Measurements from ENCODE around the gene RPS6KL1. TPM values are rescaled to one million over a fixed set of nuclear protein-coding genes. Genes with fewer than 3 reads are reported as not detected.

RPS6KL1 gene
- total RNA-seq, 1 experiment from 2014 or later = 18.8 TPM

DNA sequence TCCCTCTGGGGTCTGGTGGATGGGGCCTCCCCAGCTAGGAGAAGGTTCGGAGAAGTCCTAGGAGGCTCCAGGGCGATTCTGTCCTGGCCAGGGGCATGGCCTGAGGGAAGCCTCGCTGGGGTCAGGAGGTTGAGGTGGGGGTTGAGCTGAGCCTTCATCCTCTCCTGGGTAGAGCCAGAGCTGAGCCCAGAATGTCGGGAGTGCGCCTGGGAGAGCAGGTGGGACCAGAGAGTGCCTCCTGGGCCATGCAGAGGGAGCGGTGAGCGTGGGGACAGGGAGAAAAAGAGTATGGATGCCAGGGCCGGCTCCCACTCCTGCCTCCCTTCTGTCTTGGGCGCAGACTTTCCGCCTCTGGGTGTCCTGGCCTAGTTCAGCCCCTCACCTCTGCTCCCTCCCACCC is 13.1 kb downstream of the RPS6KL1 start:
- no peak for DNase-seq
- H3K4me3 Mint-ChIP-seq = no peak overlapping the region
- Histone ChIP-seq H2BK15ac (ENCODE audit: low read depth, low read length) (no peak overlapping the region), H3K27me3 (ENCODE audit: insufficient read depth, low read length) (no peaks in the 10 kb centered on the region), H3K27ac (ENCODE audit: insufficient read length, low read depth, low read length) (no peak overlapping the region), H3K9ac (ENCODE audit: extremely low read depth, insufficient read length, low read length) (no peak overlapping the region), H4K20me1 (ENCODE audit: control insufficient read depth, insufficient read depth, insufficient read length) (no peaks in the 10 kb centered on the region), H3K4me2 (ENCODE audit: insufficient read depth, insufficient read length, low read length) (no peak overlapping the region), H2BK120ac (ENCODE audit: low read depth, low read length, poor library complexity, severe bottlenecking) (no peak overlapping the region), H2BK20ac (ENCODE audit: low read depth, low read length, poor library complexity, severe bottlenecking) (no peak overlapping the region), H2AK5ac (ENCODE audit: insufficient read length, low read length) (no peak overlapping the region), H2AFZ (ENCODE audit: low read length) (no peak overlapping the region), H3K9me3 (ENCODE audit: control insufficient read depth, low read depth, low read length) (no peaks in the 10 kb centered on the region), H3K79me2 (ENCODE audit: insufficient read depth, low read length) (no peaks in the 10 kb centered on the region), H4K8ac (replicated peaks; ENCODE audit: insufficient read length, low read depth, low read length) (no peak overlapping the region), H3K23ac (ENCODE audit: insufficient read length, low read depth, low read length) (no peak overlapping the region), H2BK12ac (ENCODE audit: insufficient read length, low read depth, low read length) (no peak overlapping the region), H4K91ac (ENCODE audit: insufficient read length, low read depth, low read length) (no peak overlapping the region), H3K18ac (ENCODE audit: insufficient read length, low read depth, low read length) (no peak overlapping the region), H4K5ac (ENCODE audit: insufficient read length, low read depth, low read length) (no peak overlapping the region), H2BK5ac (ENCODE audit: insufficient read length, low read length) (no peak overlapping the region), H3K23me2 (ENCODE audit: insufficient read length, low read depth, low read length, poor library complexity, severe bottlenecking) (no peaks in the 10 kb centered on the region), H3K79me1 (ENCODE audit: insufficient read depth, low read depth, low read length, poor library complexity, severe bottlenecking) (no peaks in the 10 kb centered on the region), H3K56ac (ENCODE audit: insufficient read length, low read depth, low read length) (no peak overlapping the region), H3K14ac (ENCODE audit: insufficient read depth, low read length) (no peak overlapping the region), H3K4me1 (ENCODE audit: insufficient read depth, low read length) (no peaks in the 10 kb centered on the region), H3T11ph (ENCODE audit: low read length) (no peak overlapping the region), H3K4ac (ENCODE audit: low read depth, low read length) (no peak overlapping the region)
- H3K4me1 Mint-ChIP-seq = peaks cover 0 to 3% of the 10 kb centered on the region in 2 experiments; a peak in 2 of 4 replicates
- no peak overlapping the region; a peak in 1 of 7 replicates for H3K27ac Mint-ChIP-seq
- no CpG with 5 or more reads among the region's 10 CpGs for WGBS (ENCODE audit: extremely low coverage, insufficient read length, low lambda C conversion rate)
- H3K27me3 Mint-ChIP-seq (ENCODE audit: low read depth) = no peaks in the 10 kb centered on the region
- no peaks in the 10 kb centered on the region for H3K9me3 Mint-ChIP-seq
- TF ChIP-seq, protein P1, sequence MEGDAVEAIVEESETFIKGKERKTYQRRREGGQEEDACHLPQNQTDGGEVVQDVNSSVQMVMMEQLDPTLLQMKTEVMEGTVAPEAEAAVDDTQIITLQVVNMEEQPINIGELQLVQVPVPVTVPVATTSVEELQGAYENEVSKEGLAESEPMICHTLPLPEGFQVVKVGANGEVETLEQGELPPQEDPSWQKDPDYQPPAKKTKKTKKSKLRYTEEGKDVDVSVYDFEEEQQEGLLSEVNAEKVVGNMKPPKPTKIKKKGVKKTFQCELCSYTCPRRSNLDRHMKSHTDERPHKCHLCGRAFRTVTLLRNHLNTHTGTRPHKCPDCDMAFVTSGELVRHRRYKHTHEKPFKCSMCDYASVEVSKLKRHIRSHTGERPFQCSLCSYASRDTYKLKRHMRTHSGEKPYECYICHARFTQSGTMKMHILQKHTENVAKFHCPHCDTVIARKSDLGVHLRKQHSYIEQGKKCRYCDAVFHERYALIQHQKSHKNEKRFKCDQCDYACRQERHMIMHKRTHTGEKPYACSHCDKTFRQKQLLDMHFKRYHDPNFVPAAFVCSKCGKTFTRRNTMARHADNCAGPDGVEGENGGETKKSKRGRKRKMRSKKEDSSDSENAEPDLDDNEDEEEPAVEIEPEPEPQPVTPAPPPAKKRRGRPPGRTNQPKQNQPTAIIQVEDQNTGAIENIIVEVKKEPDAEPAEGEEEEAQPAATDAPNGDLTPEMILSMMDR (conservative IDR thresholded peaks at IDR 0.05) = no peak
- peaks cover 0 to 5% (median 1%) of the 10 kb centered on the region in 3 experiments; a peak in 3 of 7 replicates for H3K36me3 Mint-ChIP-seq (ENCODE audit: insufficient read depth in 1 of 3, low read depth in 3 of 3)
